Measurements from ENCODE around the gene TMEM132E.

DNA sequence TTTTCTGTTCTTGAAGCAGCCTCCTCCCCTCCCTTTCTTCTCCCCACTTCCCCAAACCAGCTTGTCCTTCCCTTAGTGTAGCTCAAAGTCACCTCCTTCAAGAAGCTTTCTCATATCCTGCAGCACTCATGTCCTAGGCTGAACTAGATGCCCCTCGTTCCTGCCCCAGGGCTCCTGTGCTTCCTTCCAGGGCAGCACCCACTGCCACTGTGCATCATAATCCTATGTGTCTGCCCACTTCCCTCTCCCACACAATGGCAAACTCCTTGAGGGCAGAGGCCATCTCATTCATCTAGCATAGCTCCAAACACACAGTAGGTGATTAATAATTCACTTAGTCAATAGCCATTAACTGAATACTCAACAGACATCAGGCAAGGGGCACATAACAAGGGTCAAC lies 6.9 kb upstream of the TMEM132E start:
- TF ChIP-seq EGR1 (IDR thresholded peaks at IDR 0.05; ENCODE audit: borderline replicate concordance, low read depth, low read length) (no peak), POLR2A (IDR thresholded peaks at IDR 0.05; ENCODE audit: control extremely low read depth in 1 of 2, low read depth in 2 of 2, low read length in 2 of 2) (no peak), POLR2AphosphoS5 (IDR thresholded peaks at IDR 0.05; ENCODE audit: low read depth, low read length) (no peak), RFX5 (IDR thresholded peaks at IDR 0.05; ENCODE audit: borderline replicate concordance, low read depth, low read length) (no peak), BCL11A (IDR thresholded peaks at IDR 0.05; ENCODE audit: low read depth in 2 of 2, low read length in 2 of 2) (no peak), MAFK (IDR thresholded peaks at IDR 0.05; ENCODE audit: low read depth, low read length) (no peak)
- TF ChIP-seq, protein P1, sequence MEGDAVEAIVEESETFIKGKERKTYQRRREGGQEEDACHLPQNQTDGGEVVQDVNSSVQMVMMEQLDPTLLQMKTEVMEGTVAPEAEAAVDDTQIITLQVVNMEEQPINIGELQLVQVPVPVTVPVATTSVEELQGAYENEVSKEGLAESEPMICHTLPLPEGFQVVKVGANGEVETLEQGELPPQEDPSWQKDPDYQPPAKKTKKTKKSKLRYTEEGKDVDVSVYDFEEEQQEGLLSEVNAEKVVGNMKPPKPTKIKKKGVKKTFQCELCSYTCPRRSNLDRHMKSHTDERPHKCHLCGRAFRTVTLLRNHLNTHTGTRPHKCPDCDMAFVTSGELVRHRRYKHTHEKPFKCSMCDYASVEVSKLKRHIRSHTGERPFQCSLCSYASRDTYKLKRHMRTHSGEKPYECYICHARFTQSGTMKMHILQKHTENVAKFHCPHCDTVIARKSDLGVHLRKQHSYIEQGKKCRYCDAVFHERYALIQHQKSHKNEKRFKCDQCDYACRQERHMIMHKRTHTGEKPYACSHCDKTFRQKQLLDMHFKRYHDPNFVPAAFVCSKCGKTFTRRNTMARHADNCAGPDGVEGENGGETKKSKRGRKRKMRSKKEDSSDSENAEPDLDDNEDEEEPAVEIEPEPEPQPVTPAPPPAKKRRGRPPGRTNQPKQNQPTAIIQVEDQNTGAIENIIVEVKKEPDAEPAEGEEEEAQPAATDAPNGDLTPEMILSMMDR (IDR thresholded peaks at IDR 0.05; ENCODE audit: control extremely low read depth in 1 of 3, insufficient read depth in 1 of 3, low read depth in 1 of 3, low read length in 3 of 3) = no peak

Data from H1 (cell line).